Measurements from ENCODE around the gene MMD2. TPM values are rescaled to one million over a fixed set of nuclear protein-coding genes. Genes with fewer than 3 reads are reported as not detected.

MMD2 gene
- total RNA-seq, 6 experiments from 2014 or later, result not detected

- H3K9me3 Mint-ChIP-seq, result no peaks in the 10 kb centered on the region
- H3K27me3 Mint-ChIP-seq (ENCODE audit: insufficient read depth), result peaks cover 12% of the 10 kb centered on the region
- no peaks in the 10 kb centered on the region for H3K36me3 Mint-ChIP-seq (ENCODE audit: low read depth)
- no peak overlapping the region for H3K4me3 Mint-ChIP-seq
- peaks cover 11% of the 10 kb centered on the region for H3K4me1 Mint-ChIP-seq (ENCODE audit: low read depth)
- H3K27ac Mint-ChIP-seq, result no peak overlapping the region
- TF ChIP-seq CTCF (IDR thresholded peaks at IDR 0.05), result no peak
- no peak for DNase-seq
Measured at GRCh38 chr7:4878336-4879335, 80.4 kb downstream of the MMD2 start.

GRCh38 chr7:4876586-4876985, 82.4 kb downstream of the MMD2 start:
- Mint-ChIP-seq H3K4me3 (no peak overlapping the region), H3K36me3 (ENCODE audit: low read depth) (no peaks in the 10 kb centered on the region), H3K27ac (no peak overlapping the region), H3K4me1 (ENCODE audit: low read depth) (no peaks in the 10 kb centered on the region), H3K9me3 (no peaks in the 10 kb centered on the region), H3K27me3 (ENCODE audit: insufficient read depth) (peaks cover 10% of the 10 kb centered on the region)
- TF ChIP-seq CTCF (IDR thresholded peaks at IDR 0.05), result no peak
- no peak for DNase-seq

GRCh38 chr7:4875391-4875790, 83.6 kb downstream of the MMD2 start:
- Mint-ChIP-seq H3K4me1 (ENCODE audit: low read depth) (no peaks in the 10 kb centered on the region), H3K27ac (no peak overlapping the region), H3K27me3 (ENCODE audit: insufficient read depth) (peaks cover 13% of the 10 kb centered on the region), H3K4me3 (no peak overlapping the region), H3K9me3 (no peaks in the 10 kb centered on the region), H3K36me3 (ENCODE audit: low read depth) (no peaks in the 10 kb centered on the region)
- no peak for TF ChIP-seq CTCF (IDR thresholded peaks at IDR 0.05)
- no peak for DNase-seq

GRCh38 chr7:4873071-4873944, 85.7 kb downstream of the MMD2 start:
- H3K4me1 Mint-ChIP-seq (ENCODE audit: low read depth), result no peaks in the 10 kb centered on the region
- DNase-seq, result no peak
- H3K4me3 Mint-ChIP-seq, result no peak overlapping the region
- H3K36me3 Mint-ChIP-seq (ENCODE audit: low read depth), result no peaks in the 10 kb centered on the region
- H3K27me3 Mint-ChIP-seq (ENCODE audit: insufficient read depth), result peaks cover 5% of the 10 kb centered on the region
- peaks cover 3% of the 10 kb centered on the region for H3K9me3 Mint-ChIP-seq
- H3K27ac Mint-ChIP-seq, result no peak overlapping the region
- no peak for TF ChIP-seq CTCF (IDR thresholded peaks at IDR 0.05)

GRCh38 chr7:4871930-4872675, 86.9 kb downstream of the MMD2 start:
- Mint-ChIP-seq H3K9me3 (peaks cover 4% of the 10 kb centered on the region), H3K4me3 (no peak overlapping the region), H3K36me3 (ENCODE audit: low read depth) (no peaks in the 10 kb centered on the region), H3K27me3 (ENCODE audit: insufficient read depth) (peaks cover 5% of the 10 kb centered on the region; the same call in 1 of the 2 replicates), H3K4me1 (ENCODE audit: low read depth) (no peaks in the 10 kb centered on the region), H3K27ac (no peak overlapping the region)
- DNase-seq, result no peak
- no peak for TF ChIP-seq CTCF (IDR thresholded peaks at IDR 0.05)
